Coronary artery (tissue), 2 donors: ENCODE data around the gene CFAP221.

Experiments
- DNase-seq: peaks from one replicate; pipeline ENCODE4 v3.0.0-alpha.2; 2017; ENCODE audit warnings: low spot score
- H3K27ac ChIP-seq, 2 donors: fragments of 200-600 bp; sonication (generic); one replicate each; pipeline ENCODE4 v1.5.1; 2016 to 2019
- H3K4me3 ChIP-seq: fragments of 200-600 bp; sonication (generic); 2 replicates; pipeline ENCODE4 v1.5.1; 2016; ENCODE audit warnings: mild to moderate bottlenecking, moderate library complexity
- CTCF ChIP-seq: fragments of 200-600 bp; sonication (generic); IDR thresholded peaks from one replicate; pipeline ENCODE4 v1.5.1; 2019; ENCODE audit warnings: antibody characterized with exemption

The CFAP221 gene

GRCh38 chr2:119536707-119537106 lies 7.5 kb upstream of the CFAP221 start:
- H3K27ac ChIP-seq: no peak overlapping the region
- no peak overlapping the region for H3K4me3 ChIP-seq
- TF ChIP-seq CTCF: no peak
- DNase-seq: no peak

- TF ChIP-seq CTCF: no peak
- DNase-seq: no peak
- H3K27ac ChIP-seq: no peak overlapping the region
- H3K4me3 ChIP-seq: no peak overlapping the region
These were observed 6.5 kb upstream of the CFAP221 start for GRCh38 chr2:119537792-119538191.

- Histone ChIP-seq H3K27ac (no peak overlapping the region), H3K4me3 (no peak overlapping the region)
- no peak for DNase-seq
- no peak for TF ChIP-seq CTCF
These were observed 2.8 kb upstream of the CFAP221 start for GRCh38 chr2:119541476-119541875.

- H3K27ac ChIP-seq: peak overlapping the region in 1 of 2 donors; percentile 63
- peak overlapping the region; percentile 81 for H3K4me3 ChIP-seq
- DNase-seq: no peak
- TF ChIP-seq CTCF: no peak
These were observed 758 bp downstream of the CFAP221 start for GRCh38 chr2:119544939-119545475.

- DNase-seq: no peak
- Histone ChIP-seq H3K4me3 (no peak overlapping the region), H3K27ac (no peak overlapping the region)
- TF ChIP-seq CTCF: no peak
These were observed 1.7 kb downstream of the CFAP221 start for GRCh38 chr2:119545754-119546446.

- no peak for TF ChIP-seq CTCF
- DNase-seq: no peak
- Histone ChIP-seq H3K27ac (no peak overlapping the region), H3K4me3 (no peak overlapping the region)
These were observed 2.2 kb downstream of the CFAP221 start for GRCh38 chr2:119546447-119546767.

GRCh38 chr2:119548516-119549120 lies 4.4 kb downstream of the CFAP221 start:
- no peak overlapping the region for H3K27ac ChIP-seq
- H3K4me3 ChIP-seq: no peak overlapping the region
- TF ChIP-seq CTCF: no peak
- no peak for DNase-seq
